IMR-90 (cell line): ENCODE measurements around the gene GRIA4. TPM values are rescaled to one million over a fixed set of nuclear protein-coding genes. Genes with fewer than 3 reads are reported as not detected.

Experiments
- ATAC-seq: fragments of 200-7000 bp; cut with Tn5 transposase; 2 replicates; pipeline ENCODE4 v1.9.1; 2020; ENCODE audit warnings: low read depth, mild to moderate bottlenecking, moderate library complexity
- BruUV-seq: library from RNA; stranded (reverse); fragments of 400-500 nt; replicated peaks from 2 replicates; lab custom pipeline; 2021; lab: Mats Ljungman, UMichigan
- CTCF ChIA-PET: fragments of 300-600 bp; formaldehyde crosslinking; extraction: SDS; loops from one replicate; lab custom pipeline; 2021; ENCODE audit warnings: antibody characterized with exemption; lab: Yijun Ruan, JAX
- POLR2A ChIA-PET: fragments of 300-600 bp; sonication (Branson Sonifier 250); formaldehyde crosslinking; loops from one replicate; lab custom pipeline; 2022; ENCODE audit warnings: antibody characterized with exemption; ENCODE audit not compliant: unreplicated experiment; lab: Charles Lee
- DNase-seq: peaks from one replicate; pipeline ENCODE4 v3.0.0; 2013
- H2AFZ ChIP-seq: replicated peaks from 2 replicates; pipeline ENCODE3; 2013; ENCODE audit warnings: low read length, mild to moderate bottlenecking; ENCODE audit not compliant: poor library complexity
- H2AK5ac ChIP-seq: 2 replicates; pipeline ENCODE4 v1.6.1; 2013; ENCODE audit warnings: low read depth, low read length, inconsistent platforms
- H2AK9ac ChIP-seq: replicated peaks from 2 replicates; pipeline ENCODE3; 2013; ENCODE audit warnings: mild to moderate bottlenecking, low read depth, low read length, moderate library complexity; ENCODE audit not compliant: poor library complexity
- H2BK120ac ChIP-seq: 2 replicates; pipeline ENCODE4 v1.6.1; 2013; ENCODE audit warnings: low read depth, low read length, inconsistent platforms
- H2BK15ac ChIP-seq: 3 replicates; pipeline ENCODE4 v1.6.1; 2013; ENCODE audit warnings: low read depth, low read length, inconsistent platforms
- H2BK20ac ChIP-seq: 2 replicates; pipeline ENCODE4 v1.6.1; 2013; ENCODE audit warnings: low read depth, mild to moderate bottlenecking, inconsistent platforms, low read length, moderate library complexity
- H2BK5ac ChIP-seq: 2 replicates; pipeline ENCODE4 v1.6.1; 2013; ENCODE audit warnings: mild to moderate bottlenecking, low read depth, low read length, inconsistent platforms; ENCODE audit not compliant: poor library complexity, severe bottlenecking
- H3K14ac ChIP-seq: replicated peaks from 2 replicates; pipeline ENCODE4 v1.6.1; 2013; ENCODE audit warnings: low read depth, low read length, inconsistent platforms
- H3K18ac ChIP-seq: 2 replicates; pipeline ENCODE4 v1.6.1; 2013; ENCODE audit warnings: low read depth, low read length, control low read depth
- H3K23ac ChIP-seq: 2 replicates; pipeline ENCODE4 v1.6.1; 2013; ENCODE audit warnings: low read depth, low read length, inconsistent platforms
- H3K27ac ChIP-seq: 2 replicates; pipeline ENCODE4 v1.5.1; 2013; ENCODE audit warnings: mild to moderate bottlenecking, control low read depth, low read length; ENCODE audit not compliant: insufficient read depth
- H3K27me3 ChIP-seq: 2 replicates; pipeline ENCODE4 v1.6.1; 2013; ENCODE audit warnings: low read length; ENCODE audit not compliant: control insufficient read depth, insufficient read depth
- H3K36me3 ChIP-seq: 2 replicates; pipeline ENCODE4 v1.6.1; 2013; ENCODE audit warnings: low read length, mixed read lengths; ENCODE audit not compliant: control insufficient read depth, insufficient read depth
- H3K4ac ChIP-seq: 2 replicates; pipeline ENCODE4 v1.6.1; 2013; ENCODE audit warnings: low read depth, low read length, inconsistent platforms
- H3K4me1 ChIP-seq: 2 replicates; pipeline ENCODE4 v1.6.1; 2013; ENCODE audit warnings: low read length, mixed read lengths; ENCODE audit not compliant: control insufficient read depth, insufficient read depth
- H3K4me2 ChIP-seq: 2 replicates; pipeline ENCODE4 v1.6.1; 2013; ENCODE audit warnings: low read depth, mild to moderate bottlenecking, control low read depth, low read length, moderate library complexity
- H3K4me3 ChIP-seq: 2 replicates; pipeline ENCODE4 v1.5.1; 2013; ENCODE audit warnings: low read depth, mild to moderate bottlenecking, control low read depth, low read length, moderate library complexity; ENCODE audit not compliant: insufficient read depth
- H3K56ac ChIP-seq: 2 replicates; pipeline ENCODE4 v1.6.1; 2013; ENCODE audit warnings: low read length, inconsistent platforms; ENCODE audit not compliant: insufficient read depth; ENCODE audit errors: extremely low read depth
- H3K79me1 ChIP-seq, 2 experiments: 2 replicates each; pipeline ENCODE4 v1.6.1; 2013; ENCODE audit warnings: low read length in 2 of 2, inconsistent platforms in 1 of 2, low read depth in 1 of 2
- H3K9ac ChIP-seq: 2 replicates; pipeline ENCODE4 v1.6.1; 2013; ENCODE audit warnings: low read depth, low read length, control low read depth
- H3K9me1 ChIP-seq: 2 replicates; pipeline ENCODE4 v1.6.1; 2013; ENCODE audit warnings: low read length, inconsistent platforms; ENCODE audit not compliant: insufficient read depth
- H3K9me3 ChIP-seq: 2 replicates; pipeline ENCODE4 v1.6.1; 2013; ENCODE audit warnings: low read length; ENCODE audit not compliant: control insufficient read depth, insufficient read depth
- H4K20me1 ChIP-seq: 2 replicates; pipeline ENCODE4 v1.6.1; 2013; ENCODE audit warnings: low read length, inconsistent platforms; ENCODE audit not compliant: insufficient read depth
- H4K5ac ChIP-seq: 2 replicates; pipeline ENCODE4 v1.6.1; 2013; ENCODE audit warnings: mild to moderate bottlenecking, low read depth, low read length, control low read depth
- H4K8ac ChIP-seq, 2 experiments: 2 replicates each; pipeline ENCODE4 v1.6.1; 2013; ENCODE audit warnings: low read depth in 2 of 2, low read length in 2 of 2, control low read depth in 1 of 2, inconsistent platforms in 1 of 2
- H4K91ac ChIP-seq: 2 replicates; pipeline ENCODE4 v1.6.1; 2013; ENCODE audit warnings: low read depth, low read length, inconsistent platforms; ENCODE audit not compliant: insufficient read depth
- BHLHE40 ChIP-seq: fragments of 150-350 bp; IDR thresholded peaks from 2 replicates; pipeline ENCODE4 v1.6.1; 2016; ENCODE audit warnings: mild to moderate bottlenecking, low read depth, low read length
- CEBPB ChIP-seq: IDR thresholded peaks from 2 replicates; pipeline ENCODE4 v1.6.1; 2012; ENCODE audit warnings: low read depth, low read length, improper control_type of control experiment
- FOS ChIP-seq: fragments of 150-350 bp; IDR thresholded peaks from 2 replicates; pipeline ENCODE4 v1.6.1; 2016; ENCODE audit warnings: low read depth, low read length
- MAFK ChIP-seq: IDR thresholded peaks from 2 replicates; pipeline ENCODE4 v1.6.1; 2012; ENCODE audit warnings: low read depth, low read length, improper control_type of control experiment
- MAZ ChIP-seq: IDR thresholded peaks from 2 replicates; pipeline ENCODE4 v1.6.1; 2012; ENCODE audit warnings: low read depth, mild to moderate bottlenecking, low read length, improper control_type of control experiment, moderate library complexity, borderline replicate concordance
- MXI1 ChIP-seq: IDR thresholded peaks from 2 replicates; pipeline ENCODE4 v1.6.1; 2012; ENCODE audit warnings: low read depth, mild to moderate bottlenecking, low read length, moderate library complexity, borderline replicate concordance
- RAD21 ChIP-seq: IDR thresholded peaks from 2 replicates; pipeline ENCODE4 v1.6.1; 2012; ENCODE audit warnings: low read length, improper control_type of control experiment
- RCOR1 ChIP-seq: IDR thresholded peaks from 2 replicates; pipeline ENCODE4 v1.6.1; 2012; ENCODE audit warnings: mild to moderate bottlenecking, low read length, improper control_type of control experiment; ENCODE audit not compliant: insufficient replicate concordance
- RFX5 ChIP-seq: IDR thresholded peaks from 2 replicates; pipeline ENCODE4 v1.8.0; 2012; ENCODE audit warnings: low read depth, mild to moderate bottlenecking, low read length, moderate library complexity
- SMC3 ChIP-seq: fragments of 150-350 bp; IDR thresholded peaks from 2 replicates; pipeline ENCODE4 v1.6.1; 2016; ENCODE audit warnings: low read depth, mild to moderate bottlenecking, antibody characterized with exemption, low read length, moderate library complexity
- WGBS, 2 experiments: methylation state at CpG; one replicate each; pipeline versions ENCODE4 v1.1.5 to v1.1.7; 2013; ENCODE audit warnings: missing lambda C conversion rate in 2 of 2; ENCODE audit not compliant: insufficient read length in 1 of 2; ENCODE audit errors: extremely low coverage in 2 of 2; 5-methylcytosine and 5-hydroxymethylcytosine counted together
- dilution Hi-C: fragments of 300-500 bp; cut with HindIII; formaldehyde crosslinking; loops from one replicate; pipeline ENCODE4 v1.14.3; 2018; ENCODE audit warnings: low sequenced_read_pairs; ENCODE audit not compliant: unreplicated experiment
- in situ Hi-C: fragments of 300-500 bp; cut with MboI; formaldehyde crosslinking; loops from 3 replicates; pipeline ENCODE4 v1.14.3; 2019; ENCODE audit warnings: low sequenced_read_pairs, inconsistent platforms, mixed read lengths
- intact Hi-C: fragments of 100-400 bp; cut with micrococcal nuclease; formaldehyde crosslinking; loops from 2 replicates; pipeline ENCODE4 v1.10.0; 2022
- polyA plus RNA-seq, 3 experiments: library from polyadenylated mRNA; depleted of rRNA; stranded (reverse); fragments of >200 nt; gene quantifications; 2 replicates each; pipeline ENCODE4 v1.2.3, GENCODE V29; 2012; ENCODE audit warnings: low replicate concordance in 1 of 3
- total RNA-seq: library from RNA; depleted of rRNA; stranded (reverse); fragments of >200 nt; gene quantifications from 2 replicates; pipeline ENCODE4 v1.2.3, GENCODE V29; 2012
- TF ChIP-seq, protein P1 (sequence below): fragments of 150-350 bp; IDR thresholded peaks from 2 replicates; pipeline ENCODE4 v1.6.1; 2016; ENCODE audit warnings: low read depth, mild to moderate bottlenecking, low read length, moderate library complexity, borderline replicate concordance
- TF ChIP-seq, protein P2 (sequence below): conservative IDR thresholded peaks from 2 replicates; pipeline ENCODE4 v1.5.1; 2012; ENCODE audit warnings: mild to moderate bottlenecking, low read depth, low read length, improper control_type of control experiment
- TF ChIP-seq, protein P3 (sequence below): fragments of 150-350 bp; IDR thresholded peaks from 2 replicates; pipeline ENCODE4 v1.6.1; 2017; ENCODE audit warnings: mild to moderate bottlenecking, antibody characterized with exemption, low read length, low read depth

Gene GRIA4
- total and polyA plus RNA-seq, 2 of the 4 experiments (the other 2 are of a cell fraction) = 0.36 to 1.0 TPM

DNA sequence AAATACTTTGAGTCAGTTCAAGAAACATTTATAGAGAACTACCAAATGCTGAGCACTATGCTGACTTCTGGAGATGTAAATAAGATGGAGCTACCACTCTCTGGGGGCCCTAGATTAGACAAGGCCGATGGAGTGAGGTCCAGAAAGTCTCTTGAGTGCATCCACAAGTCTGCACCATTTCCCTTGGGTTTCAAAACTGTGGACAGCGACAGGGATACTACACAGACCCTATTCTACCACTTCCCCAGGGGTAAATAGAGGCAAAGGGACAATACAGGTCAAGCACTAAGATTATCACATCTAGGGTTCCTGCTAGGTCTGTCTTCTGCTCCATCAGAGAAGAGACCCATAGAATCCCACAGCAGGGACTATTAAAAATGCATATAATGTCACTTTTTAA lies 183.2 kb downstream of the GRIA4 start:
- Histone ChIP-seq H3K9me3 (no peaks in the 10 kb centered on the region), H3K56ac (no peak overlapping the region), H3K4me3 (no peak overlapping the region), H2AK9ac (no peak overlapping the region), H3K27me3 (no peaks in the 10 kb centered on the region), H3K18ac (no peak overlapping the region), H2BK120ac (no peak overlapping the region), H3K9me1 (no peaks in the 10 kb centered on the region), H3K4ac (no peak overlapping the region), H2AFZ (no peak overlapping the region), H4K5ac (no peak overlapping the region), H3K9ac (no peak overlapping the region), H4K8ac (no peak overlapping the region), H3K23ac (no peak overlapping the region), H2BK20ac (no peak overlapping the region), H4K91ac (no peak overlapping the region), H2BK15ac (no peak overlapping the region), H3K79me1 (no peaks in the 10 kb centered on the region), H4K20me1 (no peaks in the 10 kb centered on the region), H3K4me2 (no peak overlapping the region), H3K27ac (no peak overlapping the region), H3K4me1 (no peaks in the 10 kb centered on the region), H2AK5ac (no peak overlapping the region), H3K14ac (no peak overlapping the region), H2BK5ac (no peak overlapping the region), H3K36me3 (no peaks in the 10 kb centered on the region)
- no peak for TF ChIP-seq CEBPB
- no peak for TF ChIP-seq RAD21
- no peak for TF ChIP-seq RCOR1
- TF ChIP-seq, protein P1, sequence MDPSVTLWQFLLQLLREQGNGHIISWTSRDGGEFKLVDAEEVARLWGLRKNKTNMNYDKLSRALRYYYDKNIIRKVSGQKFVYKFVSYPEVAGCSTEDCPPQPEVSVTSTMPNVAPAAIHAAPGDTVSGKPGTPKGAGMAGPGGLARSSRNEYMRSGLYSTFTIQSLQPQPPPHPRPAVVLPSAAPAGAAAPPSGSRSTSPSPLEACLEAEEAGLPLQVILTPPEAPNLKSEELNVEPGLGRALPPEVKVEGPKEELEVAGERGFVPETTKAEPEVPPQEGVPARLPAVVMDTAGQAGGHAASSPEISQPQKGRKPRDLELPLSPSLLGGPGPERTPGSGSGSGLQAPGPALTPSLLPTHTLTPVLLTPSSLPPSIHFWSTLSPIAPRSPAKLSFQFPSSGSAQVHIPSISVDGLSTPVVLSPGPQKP = no peak
- TF ChIP-seq MAZ = no peak
- no peak for TF ChIP-seq FOS
- no peak for TF ChIP-seq MAFK
- no peak for TF ChIP-seq BHLHE40
- TF ChIP-seq, protein P2, sequence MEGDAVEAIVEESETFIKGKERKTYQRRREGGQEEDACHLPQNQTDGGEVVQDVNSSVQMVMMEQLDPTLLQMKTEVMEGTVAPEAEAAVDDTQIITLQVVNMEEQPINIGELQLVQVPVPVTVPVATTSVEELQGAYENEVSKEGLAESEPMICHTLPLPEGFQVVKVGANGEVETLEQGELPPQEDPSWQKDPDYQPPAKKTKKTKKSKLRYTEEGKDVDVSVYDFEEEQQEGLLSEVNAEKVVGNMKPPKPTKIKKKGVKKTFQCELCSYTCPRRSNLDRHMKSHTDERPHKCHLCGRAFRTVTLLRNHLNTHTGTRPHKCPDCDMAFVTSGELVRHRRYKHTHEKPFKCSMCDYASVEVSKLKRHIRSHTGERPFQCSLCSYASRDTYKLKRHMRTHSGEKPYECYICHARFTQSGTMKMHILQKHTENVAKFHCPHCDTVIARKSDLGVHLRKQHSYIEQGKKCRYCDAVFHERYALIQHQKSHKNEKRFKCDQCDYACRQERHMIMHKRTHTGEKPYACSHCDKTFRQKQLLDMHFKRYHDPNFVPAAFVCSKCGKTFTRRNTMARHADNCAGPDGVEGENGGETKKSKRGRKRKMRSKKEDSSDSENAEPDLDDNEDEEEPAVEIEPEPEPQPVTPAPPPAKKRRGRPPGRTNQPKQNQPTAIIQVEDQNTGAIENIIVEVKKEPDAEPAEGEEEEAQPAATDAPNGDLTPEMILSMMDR = no peak
- no peak for TF ChIP-seq SMC3
- no peak for TF ChIP-seq MXI1
- no peak for TF ChIP-seq RFX5
- TF ChIP-seq, protein P3, sequence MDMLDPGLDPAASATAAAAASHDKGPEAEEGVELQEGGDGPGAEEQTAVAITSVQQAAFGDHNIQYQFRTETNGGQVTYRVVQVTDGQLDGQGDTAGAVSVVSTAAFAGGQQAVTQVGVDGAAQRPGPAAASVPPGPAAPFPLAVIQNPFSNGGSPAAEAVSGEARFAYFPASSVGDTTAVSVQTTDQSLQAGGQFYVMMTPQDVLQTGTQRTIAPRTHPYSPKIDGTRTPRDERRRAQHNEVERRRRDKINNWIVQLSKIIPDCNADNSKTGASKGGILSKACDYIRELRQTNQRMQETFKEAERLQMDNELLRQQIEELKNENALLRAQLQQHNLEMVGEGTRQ = no peak
- BruUV-seq = no TSS peak
- WGBS, 2 experiments = no CpG with 5 or more reads among the region's 2 CpGs
- DNase-seq (no peak), ATAC-seq (no peak)
- POLR2A ChIA-PET = no interaction called here
- dilution Hi-C loops = no loop called here
- in situ Hi-C loops = no loop called here
- CTCF ChIA-PET = no interaction called here
- intact Hi-C loops = no loop called here
